Cardiac fibroblast (primary cell): ENCODE data around the gene DAD1.
A peak's percentile ranks its signal among the peaks of the same experiment; 100 is the strongest.

ENCODE experiments used
- DNase-seq, 2 donors: peaks; one replicate each; pipeline versions ENCODE4 v3.0.0 to v3.0.0-alpha.2; 2010; ENCODE audit warnings: low read depth in 2 of 2
- H3K4me3 ChIP-seq, 2 donors: replicated peaks in 1 of 2; 1 replicate in 1 of 2; 2 replicates in 1 of 2; pipeline ENCODE4 v1.5.1; 2011; ENCODE audit warnings: low read depth in 2 of 2, low read length in 2 of 2, mild to moderate bottlenecking in 2 of 2, moderate library complexity in 1 of 2
- CTCF ChIP-seq: IDR thresholded peaks from one replicate; pipeline ENCODE4 v1.5.1; 2011; ENCODE audit warnings: low read depth, mild to moderate bottlenecking, low read length, inconsistent platforms

Gene DAD1

GRCh38 chr14:22549981-22550673 lies 38.9 kb downstream of the DAD1 start:
- no peak overlapping the region for H3K4me3 ChIP-seq
- no peak for TF ChIP-seq CTCF
- peak; percentile 42 to 66 for DNase-seq

- no peak for DNase-seq
- no peak overlapping the region for H3K4me3 ChIP-seq
- no peak for TF ChIP-seq CTCF
Measured at GRCh38 chr14:22549324-22549962, 39.6 kb downstream of the DAD1 start.

GRCh38 chr14:22547948-22548750 lies 40.9 kb downstream of the DAD1 start:
- H3K4me3 ChIP-seq, result no peak overlapping the region
- no peak for TF ChIP-seq CTCF
- DNase-seq, result no peak

- no peak for DNase-seq
- no peak overlapping the region for H3K4me3 ChIP-seq
Measured at GRCh38 chr14:22547313-22547947, 41.6 kb downstream of the DAD1 start.

GRCh38 chr14:22546722-22547071 lies 42.3 kb downstream of the DAD1 start:
- TF ChIP-seq CTCF, result no peak
- DNase-seq, result no peak
- H3K4me3 ChIP-seq, result no peak overlapping the region

More at GRCh38 chr14:22547313-22547947, 41.6 kb downstream of the DAD1 start:
- TF ChIP-seq CTCF, result no peak

- H3K4me3 ChIP-seq, result no peak overlapping the region
- peak; percentile 72 to 82 for DNase-seq
- TF ChIP-seq CTCF, result no peak
Measured at GRCh38 chr14:22545842-22546721, 42.9 kb downstream of the DAD1 start.
